HG03521 (cell line): ENCODE data around the gene BHLHA15.
"Not testable (repeated sequence)": the region's sequence is repeated elsewhere in the genome, so short reads cannot be mapped to it uniquely, and the experiment has no call there.

Source experiments
- ATAC-seq: cut with Tn5 transposase; IDR thresholded peaks from one replicate; pipeline ENCODE4 v1.9.1; 2021; ENCODE audit warnings: mild to moderate bottlenecking, moderate library complexity; ENCODE audit not compliant: unreplicated experiment

BHLHA15 gene

DNA sequence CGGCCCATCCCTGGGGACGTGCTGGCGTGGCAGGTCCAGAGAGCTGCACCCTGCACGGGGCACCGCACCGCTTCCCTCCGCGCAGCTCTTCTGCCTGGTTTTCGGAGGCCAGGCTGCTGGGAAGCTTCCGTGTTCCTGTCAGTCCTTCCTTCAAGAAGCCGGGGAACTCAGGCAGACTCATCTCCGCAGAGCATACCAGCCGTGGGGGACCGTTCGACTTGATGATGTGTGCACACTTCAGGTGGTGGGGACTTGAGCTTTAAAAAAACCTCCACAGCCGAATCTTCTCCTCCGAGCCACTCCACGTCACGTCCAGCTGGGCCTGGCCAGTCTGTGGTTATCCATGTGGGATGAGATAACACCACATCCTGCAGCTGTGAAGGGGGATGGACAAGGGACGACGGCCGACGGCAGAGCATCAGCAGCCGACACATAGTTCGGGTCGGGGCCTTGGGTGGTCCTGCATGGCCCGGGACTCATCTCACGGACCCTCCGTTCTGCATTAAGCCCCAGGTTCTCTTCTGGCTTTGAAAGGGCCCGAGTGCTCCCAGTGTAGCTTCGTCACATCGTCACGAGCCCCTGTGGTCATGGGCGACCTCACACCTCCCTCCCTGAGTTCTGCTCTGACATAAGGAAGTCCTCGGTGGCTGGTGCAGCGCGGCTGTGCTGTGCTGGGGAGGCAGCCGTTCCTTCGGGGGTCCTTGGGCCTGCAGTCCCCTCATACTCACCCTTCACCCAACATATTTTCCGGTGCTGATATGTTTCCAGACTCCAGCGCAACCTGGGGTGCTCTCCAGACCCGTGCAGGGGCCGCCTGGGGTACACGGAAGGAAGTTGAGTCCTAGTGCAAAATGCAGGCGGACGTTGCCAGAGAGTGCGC lies 4.5 kb upstream of the BHLHA15 start:
- ATAC-seq = no peak

DNA sequence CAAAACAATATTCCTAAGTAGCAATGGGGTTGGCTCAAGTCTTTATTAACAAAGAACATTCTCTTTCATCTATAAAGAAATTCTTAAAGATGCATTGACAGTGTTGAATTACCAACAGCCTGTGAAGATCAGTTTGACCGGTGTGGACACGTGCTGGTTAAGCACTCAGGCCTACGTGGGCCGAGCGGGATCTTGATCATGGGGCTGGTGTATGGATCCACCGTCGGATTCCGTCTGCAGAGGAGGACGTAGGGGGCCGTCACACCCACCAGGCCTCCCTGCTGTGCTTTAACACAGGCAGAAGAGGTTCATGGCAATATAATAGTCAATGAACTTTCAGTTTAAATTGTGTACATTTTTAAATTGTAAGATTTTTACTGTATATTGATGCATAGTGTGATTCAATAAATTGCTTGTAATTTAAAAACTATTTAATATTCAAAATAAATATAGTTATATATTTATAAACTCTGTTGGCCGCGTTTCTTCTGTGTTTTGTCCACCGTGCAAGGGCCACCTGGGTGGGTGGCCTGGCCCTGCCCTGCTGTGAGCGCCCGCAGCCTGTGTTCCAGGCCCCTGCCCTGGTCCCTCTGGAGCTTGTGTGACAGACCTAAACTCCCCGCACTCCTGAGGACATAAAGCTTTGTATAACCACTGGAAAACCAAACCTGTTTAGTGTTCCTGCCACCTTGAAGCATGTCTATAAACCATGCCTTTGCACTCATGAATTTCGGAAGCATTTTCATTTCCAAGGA lies 1.9 kb upstream of the BHLHA15 start:
- no peak for ATAC-seq

DNA sequence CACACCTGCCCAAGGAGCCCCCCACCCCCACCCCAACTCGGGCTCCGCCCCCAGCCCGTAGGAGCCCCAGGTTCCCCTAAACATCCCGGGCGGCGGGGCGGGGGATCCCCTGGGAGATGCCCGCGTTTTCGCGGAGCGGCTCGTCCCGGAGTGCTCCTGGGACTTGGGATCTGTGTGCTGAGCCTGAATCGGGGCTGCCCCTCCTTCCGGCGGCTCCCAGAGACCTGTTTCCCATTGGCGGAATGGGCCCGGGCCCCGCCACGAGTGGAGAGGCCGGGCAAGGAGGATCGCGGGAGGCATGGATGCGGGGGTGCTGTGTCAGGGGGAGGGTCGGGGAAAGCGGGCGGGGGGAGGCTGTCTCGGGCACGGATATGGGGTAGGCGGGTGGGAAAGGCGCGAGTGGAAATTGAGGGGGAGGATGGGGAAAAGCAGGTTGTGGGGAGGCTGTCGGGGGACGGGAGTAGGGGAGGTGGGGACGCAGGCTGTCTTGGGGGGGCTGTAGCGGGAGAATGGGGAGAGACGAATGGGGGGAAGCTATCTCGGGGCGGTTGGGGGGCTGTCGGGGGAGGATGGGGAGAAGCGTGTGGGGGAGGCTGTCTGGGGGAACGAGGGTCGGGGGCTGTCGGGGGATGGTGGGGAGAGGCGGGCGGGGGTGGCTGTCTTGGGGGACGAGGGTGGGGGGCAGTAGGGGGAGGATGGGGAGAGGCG lies 572 bp upstream of the BHLHA15 start:
- no peak for ATAC-seq

DNA sequence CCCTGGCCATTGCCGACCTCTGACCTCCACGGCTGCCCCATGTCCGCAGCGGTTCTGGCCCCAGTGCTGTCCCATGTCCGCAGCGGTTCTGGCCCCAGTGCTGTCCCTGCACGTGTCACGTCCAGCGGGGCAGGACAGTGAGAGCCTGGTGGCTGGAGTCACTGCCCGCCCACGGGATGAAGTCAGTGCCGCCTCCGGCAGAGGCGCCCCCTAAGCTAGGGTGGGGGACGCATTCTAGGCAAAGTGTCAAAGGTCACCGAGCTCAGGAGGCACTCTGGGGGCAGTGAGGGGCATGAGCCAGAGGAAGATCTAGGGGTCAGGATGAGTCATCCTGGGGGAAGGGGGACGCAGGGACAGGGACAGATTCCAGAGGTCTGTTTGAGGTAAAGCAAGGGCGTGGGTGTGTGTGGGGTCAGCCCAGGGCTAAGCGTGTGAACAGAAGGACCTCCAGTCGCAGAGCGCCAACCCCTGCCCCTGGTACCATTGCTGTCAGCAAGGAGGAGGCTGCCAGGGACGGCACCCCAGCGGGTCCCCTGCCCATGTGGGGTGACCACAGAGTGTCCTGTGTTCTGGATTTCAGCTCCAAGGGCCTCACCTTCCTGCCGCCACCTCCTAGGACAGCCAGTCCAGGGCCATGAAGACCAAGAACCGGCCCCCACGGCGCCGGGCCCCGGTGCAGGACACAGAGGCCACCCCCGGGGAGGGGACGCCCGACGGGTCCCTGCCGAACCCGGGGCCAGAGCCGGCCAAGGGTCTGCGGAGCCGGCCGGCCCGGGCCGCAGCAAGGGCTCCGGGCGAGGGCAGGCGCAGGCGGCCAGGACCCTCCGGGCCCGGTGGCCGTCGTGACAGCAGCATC lies 665 bp downstream of the BHLHA15 start:
- no peak for ATAC-seq

DNA sequence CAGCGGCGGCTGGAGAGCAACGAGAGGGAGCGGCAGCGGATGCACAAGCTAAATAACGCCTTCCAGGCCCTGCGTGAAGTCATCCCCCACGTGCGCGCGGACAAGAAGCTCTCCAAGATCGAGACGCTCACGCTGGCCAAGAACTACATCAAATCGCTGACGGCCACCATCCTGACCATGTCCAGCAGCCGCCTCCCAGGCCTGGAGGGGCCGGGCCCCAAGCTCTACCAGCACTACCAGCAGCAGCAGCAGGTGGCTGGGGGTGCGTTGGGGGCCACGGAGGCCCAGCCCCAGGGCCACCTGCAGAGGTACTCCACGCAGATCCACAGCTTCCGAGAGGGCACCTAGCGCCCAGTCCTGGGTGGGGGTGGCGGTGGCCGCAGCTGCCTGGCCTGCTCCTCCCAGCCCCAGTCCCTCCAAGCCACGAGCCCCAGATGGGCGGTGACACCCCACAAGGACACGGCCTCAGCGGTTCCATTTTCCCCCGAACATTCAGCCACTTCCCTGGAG lies 1.3 kb downstream of the BHLHA15 start:
- no peak for ATAC-seq

DNA sequence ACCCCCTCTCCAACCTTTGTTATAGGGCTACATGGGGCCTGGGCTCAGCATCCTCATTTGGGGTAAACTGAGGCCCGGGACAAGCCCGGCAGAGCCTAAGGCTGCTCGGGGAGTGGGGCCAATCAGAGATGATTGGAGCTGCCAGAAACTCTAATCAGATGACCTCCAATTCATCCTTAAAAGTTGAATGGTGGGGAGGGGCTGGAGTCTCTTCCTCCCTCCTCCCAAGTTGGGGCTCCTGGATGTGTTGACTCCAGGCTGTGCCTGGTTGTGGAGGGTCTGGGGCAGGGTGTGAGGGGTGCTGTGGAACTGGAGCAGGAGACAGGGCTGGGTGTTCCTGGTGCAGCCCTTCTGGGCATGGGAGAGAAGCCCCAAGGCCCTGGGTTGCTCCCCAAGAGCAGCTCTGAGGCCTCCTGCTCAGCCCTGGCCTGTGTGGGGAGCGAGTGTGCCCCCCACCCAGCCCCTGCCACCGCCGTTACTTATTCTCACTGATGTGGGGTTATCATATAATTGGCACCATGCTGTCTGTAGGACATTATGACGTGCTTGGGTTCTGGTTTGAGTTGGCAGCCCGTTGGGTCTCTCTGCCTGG lies 2.2 kb downstream of the BHLHA15 start:
- no peak for ATAC-seq

DNA sequence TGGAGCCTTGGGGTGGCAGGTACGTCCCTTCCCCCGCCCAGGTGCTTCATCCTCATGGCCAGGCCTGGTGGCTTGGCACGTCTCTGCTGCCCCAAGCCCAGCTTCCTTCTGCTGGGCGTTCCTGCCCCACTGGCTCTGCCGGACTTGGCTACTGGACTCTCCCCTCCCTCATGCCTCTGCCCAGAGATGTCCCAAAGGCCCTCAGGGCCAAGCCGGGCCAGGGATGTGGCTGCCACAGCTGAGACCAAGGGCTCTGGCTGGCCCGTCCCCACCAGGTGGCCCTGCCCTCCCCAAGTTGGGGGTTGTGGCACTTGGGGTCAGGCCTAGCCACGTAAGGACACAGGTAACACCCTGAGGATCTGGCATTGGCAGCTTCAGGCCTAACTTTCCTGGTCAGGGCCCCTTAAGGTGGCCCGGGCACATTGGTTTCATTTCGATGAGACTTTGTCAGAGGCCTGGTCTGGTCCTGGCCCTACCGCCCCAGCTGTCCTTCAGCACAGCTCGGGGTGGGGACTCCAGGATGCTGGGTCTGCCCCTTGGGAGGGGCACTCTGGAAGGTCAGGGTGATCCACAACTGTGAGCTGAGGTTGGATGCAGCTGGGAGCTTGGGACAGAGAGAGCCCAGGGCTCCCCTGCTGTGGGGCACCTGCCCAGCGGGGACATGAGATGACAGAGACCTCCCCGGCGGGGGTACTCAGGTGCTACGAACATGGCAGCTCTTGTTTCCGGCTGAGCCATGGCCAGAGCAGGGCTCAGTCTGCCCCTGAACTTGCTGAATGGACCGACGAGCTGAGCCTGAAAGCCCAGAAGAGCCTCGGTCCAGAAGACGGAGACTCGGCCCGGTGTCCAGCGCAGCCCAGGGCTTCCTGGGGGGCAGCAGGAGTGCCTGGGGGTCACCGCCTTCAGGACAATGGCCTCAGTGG lies 2.9 kb downstream of the BHLHA15 start:
- no peak for ATAC-seq

DNA sequence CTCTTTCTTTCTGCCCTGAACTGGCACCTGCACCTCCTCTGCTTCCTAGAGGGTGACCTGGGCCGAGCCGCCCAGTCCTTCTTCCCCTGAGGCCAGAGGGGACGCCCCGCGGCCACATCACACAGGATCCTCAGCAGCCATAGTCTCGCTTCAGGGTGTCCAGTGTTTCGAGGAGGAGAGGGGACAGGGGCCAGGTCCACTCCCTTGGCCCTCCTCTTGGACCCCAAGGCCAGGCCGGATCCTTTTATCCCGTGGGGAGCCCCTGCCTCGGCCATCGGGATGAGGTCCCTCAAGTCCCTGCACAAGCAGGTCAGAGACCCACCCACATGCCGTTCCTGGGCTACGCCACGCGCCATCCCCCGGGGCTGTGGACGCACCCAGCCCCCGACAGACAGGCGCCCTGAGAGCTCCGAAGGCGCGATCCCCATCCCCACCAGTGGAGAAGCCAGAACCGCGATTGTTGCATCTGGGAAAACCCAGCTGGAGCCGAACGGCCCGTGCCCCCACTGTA lies 3.6 kb downstream of the BHLHA15 start:
- no peak for ATAC-seq

DNA sequence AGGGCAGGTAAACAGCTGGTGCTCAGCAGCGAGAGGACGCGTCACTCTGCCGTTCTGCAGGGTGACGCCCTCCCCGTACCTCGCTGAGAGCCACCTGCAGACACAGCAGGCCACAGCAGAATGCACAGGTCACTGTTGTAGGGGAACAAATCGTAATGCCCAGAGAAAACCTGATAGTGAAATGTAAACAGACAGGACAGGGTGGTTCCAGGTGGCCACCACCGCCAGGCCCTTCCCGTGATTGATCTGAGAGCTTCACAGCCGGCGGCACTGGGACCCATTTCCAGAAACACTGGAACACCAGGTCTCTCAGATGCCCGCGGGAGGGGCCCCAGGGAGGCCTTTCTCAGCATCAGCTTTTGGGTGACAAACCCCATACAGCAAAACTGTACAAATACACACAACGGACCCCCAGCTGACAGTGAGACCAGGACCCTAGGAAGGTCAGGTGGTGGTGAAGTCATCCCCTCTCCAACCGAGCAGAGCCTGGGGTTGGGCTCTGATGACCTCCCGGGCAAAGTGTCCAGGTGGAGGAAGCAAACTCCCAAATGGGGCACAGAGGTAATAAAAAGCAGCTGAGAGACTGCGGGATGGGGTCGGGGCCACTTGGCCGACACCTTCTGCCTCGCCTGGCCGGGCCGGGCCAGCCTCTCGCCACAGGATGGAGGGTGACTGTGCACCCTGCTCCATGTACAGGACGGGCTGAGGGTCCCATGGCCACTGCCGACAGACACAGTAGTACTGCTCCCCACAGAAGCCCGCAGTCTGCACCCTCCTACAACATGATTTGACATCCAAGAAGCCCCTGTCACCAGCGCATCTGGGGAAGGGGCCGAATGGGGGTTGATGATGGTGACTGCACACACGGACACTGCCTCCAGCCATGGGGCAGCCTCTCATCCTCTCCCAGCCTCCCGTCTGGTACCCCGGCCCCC lies 4.6 kb downstream of the BHLHA15 start:
- no peak for ATAC-seq

DNA sequence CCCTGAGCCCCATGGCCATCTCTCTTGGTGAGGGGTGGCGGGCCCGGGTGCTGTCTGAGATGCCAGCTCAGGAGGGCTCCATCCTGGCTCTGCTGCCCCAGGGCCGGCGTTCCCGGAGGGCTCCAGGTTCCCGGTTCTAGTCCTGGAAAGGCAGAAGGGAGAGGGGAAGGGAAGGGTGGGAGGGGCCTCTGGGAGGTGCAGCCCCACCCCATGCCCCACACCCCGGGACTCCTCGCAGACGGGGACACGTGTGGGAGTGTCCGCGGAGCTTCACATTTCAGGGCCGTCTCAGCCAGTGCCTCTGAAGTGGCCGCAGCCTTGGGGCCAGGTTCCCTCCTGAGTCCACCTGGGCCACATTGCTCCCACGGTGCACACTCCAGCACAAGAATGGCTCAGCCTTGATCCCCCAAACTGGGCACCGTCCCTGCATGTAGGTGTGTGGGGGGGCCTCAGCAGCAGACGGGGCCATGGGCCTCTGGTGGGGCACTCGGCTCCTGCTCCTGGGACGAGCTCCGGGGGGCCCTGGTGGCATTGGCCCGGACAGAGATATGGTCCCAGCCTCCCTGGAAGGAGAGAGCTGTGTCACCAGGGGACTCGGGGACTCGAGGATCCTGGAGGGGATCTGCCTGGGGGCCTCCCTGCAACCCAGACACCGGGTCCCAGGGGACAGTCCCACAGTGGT lies 5.8 kb downstream of the BHLHA15 start:
- ATAC-seq = no peak

DNA sequence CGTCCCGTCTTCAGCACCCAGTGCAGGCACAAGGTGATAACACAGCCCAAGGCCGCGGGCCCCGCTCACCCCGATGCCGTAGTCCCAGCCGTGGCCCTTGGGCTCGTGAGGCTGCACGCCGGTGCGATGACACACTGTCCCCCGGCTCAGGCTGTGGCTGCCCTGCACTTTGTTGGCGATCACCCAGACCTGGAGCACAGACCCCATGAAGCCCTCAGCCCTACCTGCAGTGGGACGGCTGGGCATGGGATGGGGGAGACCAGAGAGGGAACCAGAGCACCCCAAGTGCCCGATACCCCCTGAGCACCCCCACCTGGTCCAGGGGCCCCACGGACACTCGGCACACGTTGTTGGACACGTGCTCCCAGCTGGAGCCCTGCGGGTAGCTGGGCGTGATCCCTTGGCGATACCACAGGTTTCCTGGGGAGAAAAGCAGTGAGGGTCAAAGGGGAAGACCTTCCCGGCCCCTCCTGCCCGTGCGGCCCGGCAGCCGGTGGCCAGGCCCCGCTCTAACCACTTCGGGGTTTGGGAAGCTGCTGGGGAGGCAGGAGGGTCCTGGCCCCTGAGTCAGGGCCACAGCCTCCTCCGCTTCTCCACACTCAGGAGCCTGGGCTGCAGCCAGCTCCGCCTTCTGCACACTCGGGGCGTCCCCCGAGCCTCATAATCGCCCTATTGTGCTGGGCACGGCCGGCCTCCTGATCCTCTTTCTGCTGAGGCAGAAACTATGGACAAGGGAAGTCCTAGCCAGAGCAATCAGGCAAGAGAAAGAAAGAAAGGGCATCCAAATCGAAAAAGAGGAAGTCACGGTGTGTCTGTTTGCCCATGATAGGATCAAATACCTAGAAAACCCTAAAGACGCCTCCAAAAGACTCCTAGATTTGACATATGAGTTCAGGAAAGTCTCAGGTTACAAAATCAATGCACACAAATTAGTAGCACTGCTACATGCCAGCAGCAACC lies 6.7 kb downstream of the BHLHA15 start:
- no peak for ATAC-seq

DNA sequence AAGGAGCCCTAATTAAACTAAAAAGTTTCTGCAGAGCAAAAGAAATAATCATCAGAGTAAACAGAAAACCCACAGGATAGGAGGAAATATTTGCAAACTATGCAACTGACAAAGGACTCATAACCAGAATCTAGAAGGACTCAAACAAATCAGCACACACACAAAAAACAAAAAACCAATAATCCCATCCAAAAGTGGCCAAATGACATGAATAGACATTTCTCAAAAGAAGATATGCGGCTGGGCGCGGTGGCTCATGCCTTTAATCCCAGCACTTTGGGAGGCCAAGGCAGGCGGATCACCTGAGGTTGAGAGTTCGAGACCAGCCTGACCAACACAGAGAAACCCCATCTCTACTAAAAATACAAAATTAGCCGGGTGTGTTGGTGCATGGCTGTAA lies 8.1 kb downstream of the BHLHA15 start:
- ATAC-seq = not testable (repeated sequence)

DNA sequence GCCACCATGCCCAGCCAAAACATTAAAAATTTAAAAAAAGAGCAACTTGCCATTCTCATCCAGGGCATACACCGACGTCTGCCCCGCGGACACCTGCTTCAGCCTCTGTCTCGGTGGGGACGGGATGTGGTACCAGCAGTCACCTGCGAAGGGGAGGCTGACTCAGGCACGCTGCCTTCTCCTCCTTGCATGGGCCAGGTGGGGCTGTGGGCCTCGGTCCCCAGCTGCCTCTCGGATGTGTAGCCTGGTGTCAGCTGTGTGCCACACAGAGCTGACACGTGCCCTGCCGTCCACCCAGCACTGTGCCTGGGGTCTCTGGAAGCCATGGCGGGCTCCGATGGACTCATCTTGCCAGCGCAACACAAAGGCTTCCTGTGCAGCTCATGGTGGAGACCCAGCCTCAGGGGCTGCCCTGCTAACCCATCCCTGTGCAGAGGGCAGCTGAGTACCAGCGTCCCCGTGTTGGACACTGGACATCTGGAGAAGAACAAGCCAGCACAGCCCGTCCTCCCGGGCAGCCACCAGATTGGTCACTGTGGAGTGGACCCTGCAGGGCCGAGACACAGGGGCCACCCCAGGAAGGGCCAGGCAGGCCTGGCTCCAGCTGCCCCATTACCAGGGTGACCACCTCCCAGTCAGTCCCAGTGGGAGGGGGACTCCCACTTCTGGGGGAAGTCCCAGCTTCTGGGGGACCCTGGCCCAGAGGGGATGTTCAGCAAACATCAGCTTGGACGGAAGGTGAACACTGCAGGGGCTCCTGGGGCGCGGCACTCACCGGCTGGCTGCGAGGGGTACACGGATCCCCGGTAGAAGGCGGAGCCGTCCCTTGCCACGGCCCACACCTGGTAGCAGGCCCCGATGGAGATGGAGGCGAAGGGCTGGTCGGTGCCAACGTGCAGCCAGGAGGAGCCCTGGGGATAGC lies 10.6 kb downstream of the BHLHA15 start:
- no peak for ATAC-seq

DNA sequence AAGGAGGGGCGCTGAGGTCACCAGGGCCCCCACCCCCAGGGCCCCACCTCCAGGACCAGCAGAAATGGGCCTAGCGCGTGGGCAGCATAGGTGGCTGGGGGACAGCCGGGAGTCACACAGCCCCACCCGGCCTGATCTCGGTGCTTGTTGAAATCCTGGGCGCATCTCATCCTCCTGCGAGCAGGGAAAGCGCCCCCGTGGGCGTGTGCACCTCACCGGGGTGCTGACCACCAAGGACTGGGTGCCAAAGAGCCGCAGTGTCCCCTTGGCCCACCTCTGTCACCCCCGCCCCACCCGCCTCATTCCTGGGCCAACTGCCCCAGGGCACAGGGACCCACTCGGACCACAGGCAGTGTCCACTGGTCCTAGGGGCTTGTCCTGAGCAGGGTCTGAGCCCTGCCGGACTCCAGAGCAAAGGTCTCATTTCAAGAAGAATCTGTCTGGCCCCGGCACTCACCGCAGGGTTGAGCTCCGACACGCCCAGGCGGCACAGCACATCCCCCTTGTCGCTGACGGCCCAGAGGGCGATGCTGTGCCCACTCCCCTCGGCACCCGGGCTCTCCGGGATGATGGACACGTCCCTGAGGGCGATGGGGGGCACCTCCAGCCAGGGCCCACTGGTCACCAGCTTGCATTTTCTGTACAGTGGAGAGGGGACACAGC lies 11.4 kb downstream of the BHLHA15 start:
- ATAC-seq = no peak
